ENCODE data around the gene FAM110A. TPM values are rescaled to one million over a fixed set of nuclear protein-coding genes. Genes with fewer than 3 reads are reported as not detected.

The FAM110A gene
- total and polyA plus RNA-seq, 7 donors = 0.83 to 3.4 (median 2.4) TPM

GRCh38 chr20:834151-834746 lies 734 bp downstream of the FAM110A start:
- Histone ChIP-seq H3K4me3 (peak overlapping the region; percentile 78), H3K9me3 (no peaks in the 10 kb centered on the region), H3K27me3 (ENCODE audit: insufficient read depth in 3 of 3, low read length in 2 of 3) (no peaks in the 10 kb centered on the region), H3K36me3 (ENCODE audit: insufficient read depth in 1 of 2, low read depth in 1 of 2) (no peaks in the 10 kb centered on the region), H3K4me1 (peaks cover 41% of the 10 kb centered on the region), H3K27ac (peak overlapping the region; percentile 79)
- DNase-seq = no peak
- 14 to 26% (median 16%) methylated on average over 18 of the region's 18 CpGs for WGBS, 3 donors
- TF ChIP-seq CTCF (IDR thresholded peaks at IDR 0.05) = no peak
- ATAC-seq = no peak
- intact Hi-C loops (cut with DNase I) = loop anchor here in 1 of 2 donors (10.0 kb wide), 1 partner anchor 179 kb away; the partner anchor contains the start of gene SRXN1

- Histone ChIP-seq H3K27ac (peak overlapping the region; percentile 63), H3K9me3 (no peaks in the 10 kb centered on the region), H3K4me3 (no peak overlapping the region), H3K27me3 (ENCODE audit: insufficient read depth in 3 of 3, low read length in 2 of 3) (no peaks in the 10 kb centered on the region), H3K36me3 (ENCODE audit: insufficient read depth in 1 of 2, low read depth in 1 of 2) (no peaks in the 10 kb centered on the region), H3K4me1 (peaks cover 37% of the 10 kb centered on the region)
- no peak for TF ChIP-seq CTCF (IDR thresholded peaks at IDR 0.05)
- intact Hi-C loops (cut with DNase I) = loop anchor here in 1 of 2 donors (10.0 kb wide), 1 partner anchor 181 kb away; the partner anchor contains the start of gene SRXN1
- ATAC-seq = peak; percentile 92 to 96 (median 93)
- DNase-seq = peak; percentile 87 to 97
- WGBS, 3 donors = 20 to 29% (median 26%) methylated on average over 2 of the region's 2 CpGs
These were observed 2.1 kb downstream of the FAM110A start for GRCh38 chr20:835608-836045.

- Histone ChIP-seq H3K4me1 (peaks cover 37% of the 10 kb centered on the region), H3K27me3 (ENCODE audit: insufficient read depth in 3 of 3, low read length in 2 of 3) (no peaks in the 10 kb centered on the region), H3K36me3 (ENCODE audit: insufficient read depth in 1 of 2, low read depth in 1 of 2) (no peaks in the 10 kb centered on the region), H3K9me3 (no peaks in the 10 kb centered on the region), H3K4me3 (no peak overlapping the region), H3K27ac (peak overlapping the region; percentile 63)
- DNase-seq = no peak
- WGBS, 3 donors = 93 to 100% (median 100%) methylated on average over 1 of the region's 1 CpG
- no peak for TF ChIP-seq CTCF (IDR thresholded peaks at IDR 0.05)
- ATAC-seq = no peak
- intact Hi-C loops (cut with DNase I) = loop anchor here in 1 of 2 donors (10.0 kb wide), 1 partner anchor 181 kb away; the partner anchor contains the start of gene SRXN1
These were observed 2.7 kb downstream of the FAM110A start for GRCh38 chr20:836190-836589.

- peaks cover 0 to 4% (median 0%) of the 10 kb centered on the region in 3 donors for H3K27me3 ChIP-seq (ENCODE audit: insufficient read depth in 3 of 3, low read length in 2 of 3)
- no peak for TF ChIP-seq CTCF (IDR thresholded peaks at IDR 0.05)
- no peak overlapping the region for H3K4me3 ChIP-seq
- intact Hi-C loops (cut with DNase I) = loop anchor here in 1 of 2 donors (10.0 kb wide), 1 partner anchor 184 kb away; the partner anchor contains the start of gene SRXN1
- 70 to 88% (median 86%) methylated on average over 5 of the region's 5 CpGs for WGBS, 3 donors
- no peak for ATAC-seq
- no peak for DNase-seq
- H3K9me3 ChIP-seq = no peaks in the 10 kb centered on the region
- no peak overlapping the region for H3K27ac ChIP-seq
- H3K4me1 ChIP-seq = peaks cover 37% of the 10 kb centered on the region
- no peaks in the 10 kb centered on the region for H3K36me3 ChIP-seq (ENCODE audit: insufficient read depth in 1 of 2, low read depth in 1 of 2)
These were observed 5.5 kb downstream of the FAM110A start for GRCh38 chr20:839015-839414.
